Ovary (tissue), 9 donors: ENCODE results near the gene CDKAL1. TPM values are rescaled to one million over a fixed set of nuclear protein-coding genes. Genes with fewer than 3 reads are reported as not detected.

ENCODE experiments used
- DNase-seq, 5 donors: peaks; one replicate each; pipeline ENCODE4 v3.0.0-alpha.2; 2019 to 2020
- H3K27ac ChIP-seq, 2 donors: fragments of 200-600 bp; one replicate each; pipeline versions ENCODE4 v1.5.1 to v1.8.0; 2019 to 2022
- H3K27me3 ChIP-seq: fragments of 200-600 bp; one replicate; pipeline ENCODE4 v1.8.0; 2022
- H3K36me3 ChIP-seq: fragments of 200-600 bp; sonication (generic); one replicate; pipeline ENCODE4 v1.5.1; 2019
- H3K4me1 ChIP-seq: one replicate; pipeline ENCODE4 v1.8.1; 2013; ENCODE audit warnings: mild to moderate bottlenecking, moderate library complexity; ENCODE audit not compliant: insufficient read depth
- H3K4me3 ChIP-seq: fragments of 200-600 bp; sonication (generic); one replicate; pipeline ENCODE4 v1.5.1; 2017
- H3K9me3 ChIP-seq, 2 donors: fragments of 200-600 bp in 1 of 2; sonication (generic) in 1 of 2; one replicate each; pipeline versions ENCODE4 v1.5.1 to v1.8.1; 2013 to 2019; ENCODE audit warnings: mild to moderate bottlenecking in 1 of 2, moderate library complexity in 1 of 2
- CTCF ChIP-seq, 3 donors: fragments of 450-650 bp in 2 of 3; fragments of 200-600 bp in 1 of 3; IDR thresholded peaks; one replicate each; pipeline versions ENCODE4 v1.5.1 to v1.8.0; 2016 to 2022; ENCODE audit warnings: antibody characterized with exemption in 3 of 3, mild to moderate bottlenecking in 1 of 3
- EP300 ChIP-seq: sonication (generic); formaldehyde crosslinking; IDR thresholded peaks from one replicate; pipeline ENCODE4 v1.6.1; 2017; ENCODE audit warnings: antibody characterized with exemption
- POLR2A ChIP-seq: fragments of 450-650 bp; IDR thresholded peaks from one replicate; pipeline ENCODE4 v1.6.1; 2017; ENCODE audit warnings: antibody characterized with exemption, mild to moderate bottlenecking, moderate library complexity
- WGBS, 3 donors: extraction: QIAGEN DNeasy Blood & Tissue Kit in 1 of 3; methylation state at CpG; one replicate each; pipeline versions ENCODE4 v1.1.5 to v1.1.7; 2013 to 2017; 5-methylcytosine and 5-hydroxymethylcytosine counted together
- intact Hi-C, 4 donors: fragments of 100-400 bp; cut with DNase I; formaldehyde crosslinking; loops; one replicate each; pipeline versions ENCODE4 v1.11.0 to v1.15.1; 2022 to 2023
- polyA plus RNA-seq, 2 donors: library from polyadenylated mRNA; stranded (reverse); fragments of 200-250 nt in 1 of 2; fragments of 350-450 nt in 1 of 2; fragmentation: Illumina TruSeq in 1 of 2; extraction: RNeasy Lipid Tissue Mini Kit (QIAGEN cat#74804) in 1 of 2; gene quantifications; one replicate each; pipeline ENCODE4 v1.2.3, GENCODE V29; 2013 to 2014
- total RNA-seq, 7 donors: library from RNA; depleted of rRNA in 2 of 7; stranded (reverse); fragments of >200 nt in 2 of 7; fragmentation: NEBNext Ultra II Directional in 3 of 7; extraction: Animal tissue kit (Norgen Biotek cat#: 25700) in 3 of 7; gene quantifications; one replicate each; pipeline versions ENCODE4 v1.1.0 to v1.2.4, GENCODE V29; 2016 to 2023
- donor health status: DM: no; HTN: no; CAD: no; lungs with moderate emphysema.
- donor health status: DM: no; HTN: no; CAD: no.
- donor health status: Bipolar disorder and iron deficiency.
- donor health status: DM: yes; HTN: yes; CAD: no.
- donor health status: DM: no; HTN: no; CAD: no.
- donor health status: DM: yes; HTN: yes; CAD: no.

Gene CDKAL1
- total and polyA plus RNA-seq, 9 donors, result 6.8 to 21.3 (median 18.9) TPM

- WGBS, 3 donors, result 61 to 72% (median 69%) methylated on average over 4 of the region's 4 CpGs
- TF ChIP-seq EP300, result no peak
- TF ChIP-seq POLR2A, result no peak
- TF ChIP-seq CTCF (IDR thresholded peaks at IDR 0.05), result no peak
- H3K36me3 ChIP-seq, result no peaks in the 10 kb centered on the region
- no peak for DNase-seq
- H3K27me3 ChIP-seq, result no peaks in the 10 kb centered on the region
- intact Hi-C loops, result no loop called here
- no peaks in the 10 kb centered on the region for H3K4me1 ChIP-seq
- H3K27ac ChIP-seq, result no peak overlapping the region
- H3K4me3 ChIP-seq, result no peak overlapping the region
- H3K9me3 ChIP-seq, result no peaks in the 10 kb centered on the region
Observed at GRCh38 chr6:20693466-20694063, 159.3 kb downstream of the CDKAL1 start.

DNA sequence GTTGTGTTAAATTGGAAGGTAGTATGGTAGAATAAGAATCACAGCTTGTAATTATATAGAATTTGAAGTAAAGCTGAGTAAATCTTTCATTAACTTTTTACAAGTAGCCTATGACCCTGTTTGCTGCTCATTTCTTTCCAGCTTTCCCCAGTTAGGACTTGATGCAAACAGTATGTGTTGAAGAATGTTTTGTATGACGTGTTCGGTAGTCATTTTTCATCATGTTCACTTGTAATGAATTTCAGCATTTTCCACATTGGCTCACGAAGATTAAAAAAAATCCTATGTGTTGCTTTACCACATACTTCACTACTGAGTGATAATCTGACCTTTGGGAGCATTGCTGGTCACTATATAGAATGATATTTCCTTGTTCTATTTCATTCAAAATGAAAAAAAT is 162.4 kb downstream of the CDKAL1 start:
- intact Hi-C loops, result loop anchor here in 1 of 4 donors (5.0 kb wide), 1 partner anchor 1931 kb away; no protein-coding TSS in a partner anchor
- no peak overlapping the region for H3K27ac ChIP-seq
- no peak for DNase-seq
- H3K9me3 ChIP-seq, result no peaks in the 10 kb centered on the region
- 93 to 95% (median 95%) methylated on average over 3 of the region's 3 CpGs for WGBS, 3 donors
- no peaks in the 10 kb centered on the region for H3K27me3 ChIP-seq
- no peak overlapping the region for H3K4me3 ChIP-seq
- H3K36me3 ChIP-seq, result no peaks in the 10 kb centered on the region
- no peaks in the 10 kb centered on the region for H3K4me1 ChIP-seq
- no peak for TF ChIP-seq EP300
- no peak for TF ChIP-seq CTCF (IDR thresholded peaks at IDR 0.05)
- no peak for TF ChIP-seq POLR2A

GRCh38 chr6:20698675-20699074 is 164.4 kb downstream of the CDKAL1 start:
- Histone ChIP-seq H3K9me3 (no peaks in the 10 kb centered on the region), H3K27ac (no peak overlapping the region), H3K27me3 (no peaks in the 10 kb centered on the region), H3K4me1 (no peaks in the 10 kb centered on the region), H3K36me3 (no peaks in the 10 kb centered on the region), H3K4me3 (no peak overlapping the region)
- no peak for TF ChIP-seq EP300
- no peak for TF ChIP-seq CTCF (IDR thresholded peaks at IDR 0.05)
- no peak for TF ChIP-seq POLR2A
- DNase-seq, result no peak
- intact Hi-C loops, result loop anchor here in 1 of 4 donors (5.0 kb wide), 1 partner anchor 1929 kb away; no protein-coding TSS in a partner anchor
- 77 to 87% (median 85%) methylated on average over 1 of the region's 1 CpG for WGBS, 3 donors

- no peaks in the 10 kb centered on the region for H3K4me1 ChIP-seq
- H3K36me3 ChIP-seq, result no peaks in the 10 kb centered on the region
- no peak for DNase-seq
- H3K9me3 ChIP-seq, result no peaks in the 10 kb centered on the region
- H3K27me3 ChIP-seq, result no peaks in the 10 kb centered on the region
- 95 to 97% (median 96%) methylated on average over 4 of the region's 4 CpGs for WGBS, 3 donors
- intact Hi-C loops, result loop anchor here in 1 of 4 donors (5.0 kb wide), 1 partner anchor 1928 kb away; no protein-coding TSS in a partner anchor
- TF ChIP-seq POLR2A (no peak), EP300 (no peak), CTCF (IDR thresholded peaks at IDR 0.05) (no peak)
- no peak overlapping the region for H3K27ac ChIP-seq
- H3K4me3 ChIP-seq, result no peak overlapping the region
Observed at GRCh38 chr6:20699402-20699801, 165.1 kb downstream of the CDKAL1 start.
